Trophoblast cell (in vitro differentiated cells and primary cell): Measurements from ENCODE around the gene CEMIP.
A peak's percentile ranks its signal among the peaks of the same experiment; 100 is the strongest.

Experiments used
- DNase-seq, 2 donors: peaks; one replicate each; pipeline ENCODE4 v3.0.0-alpha.2; 2016
- H2AFZ ChIP-seq: 2 replicates; pipeline ENCODE4 v1.6.1; 2013; ENCODE audit warnings: low read length, moderate library complexity, mild to moderate bottlenecking; ENCODE audit not compliant: insufficient read depth, poor library complexity
- H2AK5ac ChIP-seq: 2 replicates; pipeline ENCODE4 v1.6.1; 2013; ENCODE audit warnings: mild to moderate bottlenecking, low read length
- H2BK120ac ChIP-seq: 2 replicates; pipeline ENCODE4 v1.6.1; 2013; ENCODE audit warnings: low read length, mild to moderate bottlenecking, moderate library complexity; ENCODE audit not compliant: insufficient read depth, poor library complexity
- H2BK12ac ChIP-seq: 2 replicates; pipeline ENCODE4 v1.6.1; 2013; ENCODE audit warnings: mild to moderate bottlenecking, low read length, moderate library complexity
- H2BK5ac ChIP-seq: 2 replicates; pipeline ENCODE4 v1.6.1; 2013; ENCODE audit warnings: low read length, low read depth, moderate library complexity, mild to moderate bottlenecking; ENCODE audit not compliant: poor library complexity
- H3K14ac ChIP-seq: 2 replicates; pipeline ENCODE4 v1.6.1; 2013; ENCODE audit warnings: mild to moderate bottlenecking, low read length
- H3K18ac ChIP-seq: 2 replicates; pipeline ENCODE4 v1.6.1; 2013; ENCODE audit warnings: mild to moderate bottlenecking, low read length
- H3K23ac ChIP-seq: 2 replicates; pipeline ENCODE4 v1.6.1; 2013; ENCODE audit warnings: low read length
- H3K27ac ChIP-seq: 2 replicates; pipeline ENCODE4 v1.5.1; 2013; ENCODE audit warnings: low read depth, mild to moderate bottlenecking, inconsistent platforms, low read length, moderate library complexity
- H3K27me3 ChIP-seq: 2 replicates; pipeline ENCODE4 v1.6.1; 2013; ENCODE audit warnings: inconsistent platforms, mild to moderate bottlenecking, low read length, moderate library complexity; ENCODE audit not compliant: insufficient read depth
- H3K36me3 ChIP-seq, 2 experiments: 1 replicate in 1 of 2; 2 replicates in 1 of 2; pipeline ENCODE4 v1.6.1; 2013; ENCODE audit warnings: low read length in 2 of 2, mild to moderate bottlenecking in 2 of 2, moderate library complexity in 1 of 2; ENCODE audit not compliant: insufficient read depth in 2 of 2, control insufficient read depth in 1 of 2
- H3K4ac ChIP-seq: 2 replicates; pipeline ENCODE4 v1.6.1; 2013; ENCODE audit warnings: low read depth, mild to moderate bottlenecking, low read length, moderate library complexity
- H3K4me1 ChIP-seq, 2 experiments: 1 replicate in 1 of 2; 2 replicates in 1 of 2; pipeline ENCODE4 v1.6.1; 2013; ENCODE audit warnings: low read length in 2 of 2, mild to moderate bottlenecking in 2 of 2, moderate library complexity in 1 of 2; ENCODE audit not compliant: insufficient read depth in 2 of 2, control insufficient read depth in 1 of 2
- H3K4me2 ChIP-seq: 2 replicates; pipeline ENCODE4 v1.6.1; 2013; ENCODE audit warnings: inconsistent platforms, mild to moderate bottlenecking, low read length, moderate library complexity
- H3K4me3 ChIP-seq: 2 replicates; pipeline ENCODE4 v1.5.1; 2013; ENCODE audit warnings: mild to moderate bottlenecking, low read depth, low read length, inconsistent platforms
- H3K79me1 ChIP-seq: one replicate; pipeline ENCODE4 v1.6.1; 2013; ENCODE audit warnings: low read length
- H3K79me2 ChIP-seq: 2 replicates; pipeline ENCODE4 v1.6.1; 2013; ENCODE audit warnings: low read length, mild to moderate bottlenecking; ENCODE audit not compliant: control insufficient read depth, insufficient read depth, poor library complexity
- H3K9ac ChIP-seq: 2 replicates; pipeline ENCODE4 v1.6.1; 2013; ENCODE audit warnings: mild to moderate bottlenecking, low read length
- H3K9me3 ChIP-seq: 2 replicates; pipeline ENCODE4 v1.6.1; 2013; ENCODE audit warnings: low read depth, mild to moderate bottlenecking, control low read depth, inconsistent platforms, low read length; ENCODE audit not compliant: insufficient read depth
- H4K12ac ChIP-seq: 2 replicates; pipeline ENCODE4 v1.6.1; 2013; ENCODE audit warnings: low read depth, mild to moderate bottlenecking, low read length, moderate library complexity
- H4K8ac ChIP-seq: 2 replicates; pipeline ENCODE4 v1.6.1; 2013; ENCODE audit warnings: low read depth, mild to moderate bottlenecking, low read length, moderate library complexity
- H4K91ac ChIP-seq: one replicate; pipeline ENCODE4 v1.6.1; 2013; ENCODE audit warnings: low read depth, mild to moderate bottlenecking, low read length, moderate library complexity
- WGBS: extraction: QIAGEN DNeasy Blood & Tissue Kit; methylation state at CpG from one replicate; pipeline ENCODE4 v1.1.7; 2013; ENCODE audit warnings: missing lambda C conversion rate; ENCODE audit not compliant: insufficient read length, insufficient coverage; ENCODE audit errors: extremely low coverage; 5-methylcytosine and 5-hydroxymethylcytosine counted together

Gene CEMIP

DNA sequence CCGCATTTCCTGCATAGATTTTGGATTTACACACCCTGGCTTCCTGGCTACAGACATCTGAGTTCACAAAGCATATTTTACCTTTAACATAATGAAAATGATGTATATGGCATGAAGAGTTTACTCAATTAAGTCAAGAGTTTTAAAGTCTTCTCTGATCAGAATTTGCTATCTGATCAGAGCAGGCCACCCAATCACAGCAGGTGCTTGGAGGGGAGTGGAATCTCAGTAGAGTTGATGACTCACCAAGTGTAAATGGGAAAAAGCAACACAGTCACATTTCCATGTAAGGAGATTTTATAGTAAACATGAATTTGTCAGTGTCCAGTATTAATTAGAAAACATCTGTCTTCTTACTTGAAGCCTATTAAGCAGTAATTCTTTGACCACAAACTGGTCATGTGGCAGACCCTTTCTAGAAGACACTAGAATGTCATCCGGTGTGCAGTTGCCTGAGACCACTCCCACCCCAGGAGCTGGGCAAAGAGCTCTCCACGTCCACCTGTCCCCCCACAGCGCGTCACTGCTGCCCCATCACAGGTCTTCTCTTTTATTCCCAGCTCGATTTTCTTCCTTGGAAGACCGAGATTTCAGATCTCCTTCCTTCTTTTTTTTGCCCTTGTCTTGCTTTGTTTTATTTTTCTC, 199.6 kb downstream of the CEMIP start:
- Histone ChIP-seq H2BK120ac (no peak overlapping the region), H4K8ac (no peak overlapping the region), H3K36me3 (peaks cover 18 to 20% of the 10 kb centered on the region in 2 experiments), H3K14ac (no peak overlapping the region), H3K4me1 (peaks cover 0 to 2% of the 10 kb centered on the region in 2 experiments), H3K18ac (no peak overlapping the region), H3K9me3 (no peaks in the 10 kb centered on the region), H2BK5ac (no peak overlapping the region), H3K4me2 (no peak overlapping the region), H4K12ac (no peak overlapping the region), H3K4me3 (no peak overlapping the region), H3K79me1 (no peaks in the 10 kb centered on the region), H3K4ac (no peak overlapping the region), H4K91ac (no peak overlapping the region), H2AFZ (no peak overlapping the region), H2AK5ac (no peak overlapping the region), H3K23ac (no peak overlapping the region), H3K27me3 (no peaks in the 10 kb centered on the region), H2BK12ac (no peak overlapping the region), H3K9ac (no peak overlapping the region), H3K27ac (no peak overlapping the region), H3K79me2 (no peaks in the 10 kb centered on the region)
- no CpG with 5 or more reads among the region's 7 CpGs for WGBS
- peak in 1 of 2 donors; percentile 75 for DNase-seq

DNA sequence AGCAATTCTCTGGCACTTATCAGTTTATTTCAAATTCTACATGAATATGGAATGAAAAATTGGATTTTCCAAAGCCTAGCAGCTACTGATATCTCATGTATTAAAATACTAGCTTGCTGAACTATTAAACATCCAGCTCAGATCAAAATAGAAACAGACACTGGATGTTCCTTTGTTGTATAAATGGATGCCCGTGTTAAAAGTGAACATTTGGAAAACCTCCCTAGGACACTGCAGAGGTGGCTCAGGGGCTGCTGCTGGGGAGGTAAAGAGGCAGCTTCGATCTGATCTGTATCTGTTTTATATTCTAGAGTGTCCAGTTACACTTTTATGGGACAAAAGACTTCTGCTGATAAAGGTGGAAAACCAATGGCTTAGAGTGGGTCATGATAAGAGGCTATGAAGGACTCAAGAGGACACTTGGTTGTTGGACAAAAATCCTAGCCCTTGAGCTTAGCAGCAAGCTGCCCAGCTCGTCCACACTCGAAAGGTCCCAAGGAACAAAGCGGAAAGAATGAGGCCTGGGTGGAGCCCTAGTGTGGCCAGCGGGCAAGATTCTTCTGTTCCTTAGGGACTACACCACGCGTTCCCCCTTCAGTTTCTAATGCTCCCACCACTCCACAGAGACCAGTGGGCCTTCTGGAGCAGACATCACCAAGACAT, 200.5 kb downstream of the CEMIP start:
- Histone ChIP-seq H2AFZ (no peak overlapping the region), H3K23ac (no peak overlapping the region), H3K4me2 (no peak overlapping the region), H3K4me1 (peaks cover 0 to 3% of the 10 kb centered on the region in 2 experiments), H3K18ac (no peak overlapping the region), H3K9me3 (no peaks in the 10 kb centered on the region), H2AK5ac (no peak overlapping the region), H2BK5ac (no peak overlapping the region), H3K9ac (no peak overlapping the region), H3K14ac (no peak overlapping the region), H3K27ac (no peak overlapping the region), H3K36me3 (peaks cover 18% of the 10 kb centered on the region in 2 experiments), H3K4ac (no peak overlapping the region), H4K8ac (no peak overlapping the region), H3K27me3 (no peaks in the 10 kb centered on the region), H4K12ac (no peak overlapping the region), H3K79me2 (no peaks in the 10 kb centered on the region), H2BK120ac (no peak overlapping the region), H2BK12ac (no peak overlapping the region), H3K4me3 (no peak overlapping the region), H4K91ac (no peak overlapping the region), H3K79me1 (no peaks in the 10 kb centered on the region)
- DNase-seq: no peak
- no CpG with 5 or more reads among the region's 8 CpGs for WGBS

DNA sequence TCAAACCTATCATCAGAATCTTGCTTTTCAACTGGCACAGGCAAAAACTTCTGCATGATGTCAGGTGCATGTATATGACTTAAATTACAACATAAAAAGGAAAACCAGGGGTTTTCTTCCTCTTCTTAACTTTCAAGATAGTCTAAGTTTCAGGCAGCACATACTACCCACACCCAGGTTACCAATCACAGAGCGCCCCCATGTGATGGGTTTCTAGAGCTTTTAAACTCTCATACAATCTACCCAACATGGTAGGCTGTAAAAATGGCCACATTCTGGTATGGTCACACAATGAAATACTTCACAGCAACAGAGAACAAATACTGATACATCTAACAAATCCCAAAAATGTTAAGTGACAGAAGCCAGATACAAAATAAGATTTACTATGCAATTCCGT, 203.0 kb downstream of the CEMIP start:
- H3K18ac ChIP-seq: no peak overlapping the region
- H2BK120ac ChIP-seq: no peak overlapping the region
- H3K36me3 ChIP-seq: peaks cover 15 to 16% of the 10 kb centered on the region in 2 experiments
- no peak overlapping the region for H2AFZ ChIP-seq
- no peak overlapping the region for H3K27ac ChIP-seq
- H3K27me3 ChIP-seq: no peaks in the 10 kb centered on the region
- H3K4me1 ChIP-seq: peaks cover 7 to 17% of the 10 kb centered on the region in 2 experiments
- H3K14ac ChIP-seq: no peak overlapping the region
- H3K4ac ChIP-seq: peak overlapping the region; percentile 2
- no peak overlapping the region for H4K8ac ChIP-seq
- no peak for DNase-seq
- no peak overlapping the region for H3K4me2 ChIP-seq
- H4K12ac ChIP-seq: no peak overlapping the region
- no peak overlapping the region for H2BK12ac ChIP-seq
- no peak overlapping the region for H2AK5ac ChIP-seq
- no peak overlapping the region for H3K9ac ChIP-seq
- WGBS: no CpG with 5 or more reads among the region's 2 CpGs
- H3K23ac ChIP-seq: no peak overlapping the region
- H3K79me2 ChIP-seq: no peaks in the 10 kb centered on the region
- H4K91ac ChIP-seq: no peak overlapping the region
- H3K79me1 ChIP-seq: peaks cover 3% of the 10 kb centered on the region
- H3K4me3 ChIP-seq: no peak overlapping the region
- H3K9me3 ChIP-seq: no peaks in the 10 kb centered on the region
- no peak overlapping the region for H2BK5ac ChIP-seq

DNA sequence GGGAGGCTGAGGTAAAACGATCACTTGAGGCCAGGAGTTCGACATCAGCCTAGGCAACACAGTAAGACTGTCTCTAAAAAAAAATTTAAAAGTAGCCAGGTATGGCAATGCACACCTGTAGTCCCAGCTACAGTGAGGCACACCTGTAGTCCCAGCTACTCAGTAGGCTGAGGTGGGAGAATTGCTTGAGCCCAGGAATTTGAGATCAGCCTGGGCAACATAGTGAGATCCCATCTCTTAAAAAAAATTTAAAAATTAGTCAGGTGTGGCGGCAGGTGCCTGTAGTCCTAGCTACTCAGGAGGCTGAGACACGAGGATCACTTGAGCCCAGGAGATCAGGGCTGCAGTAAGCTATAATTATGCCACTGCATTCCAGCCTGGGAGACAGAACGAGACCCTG, 203.7 kb downstream of the CEMIP start:
- no peak overlapping the region for H3K9ac ChIP-seq
- peaks cover 7 to 18% of the 10 kb centered on the region in 2 experiments for H3K4me1 ChIP-seq
- H3K18ac ChIP-seq: no peak overlapping the region
- no peak overlapping the region for H4K91ac ChIP-seq
- no peak overlapping the region for H2BK120ac ChIP-seq
- no peak overlapping the region for H2BK5ac ChIP-seq
- WGBS: no CpG with 5 or more reads among the region's 5 CpGs
- H3K9me3 ChIP-seq: no peaks in the 10 kb centered on the region
- no peak overlapping the region for H2BK12ac ChIP-seq
- no peak overlapping the region for H2AK5ac ChIP-seq
- H4K8ac ChIP-seq: no peak overlapping the region
- H3K14ac ChIP-seq: no peak overlapping the region
- H3K27me3 ChIP-seq: no peaks in the 10 kb centered on the region
- H3K79me2 ChIP-seq: no peaks in the 10 kb centered on the region
- no peak overlapping the region for H4K12ac ChIP-seq
- no peak overlapping the region for H3K4me3 ChIP-seq
- peaks cover 12 to 14% of the 10 kb centered on the region in 2 experiments for H3K36me3 ChIP-seq
- no peak overlapping the region for H3K4ac ChIP-seq
- H3K23ac ChIP-seq: no peak overlapping the region
- H3K27ac ChIP-seq: no peak overlapping the region
- H3K4me2 ChIP-seq: no peak overlapping the region
- H2AFZ ChIP-seq: no peak overlapping the region
- peaks cover 3% of the 10 kb centered on the region for H3K79me1 ChIP-seq
- no peak for DNase-seq
